IMR-90 (cell line): ENCODE measurements around the gene TENM4. TPM values are rescaled to one million over a fixed set of nuclear protein-coding genes. Genes with fewer than 3 reads are reported as not detected.

ENCODE experiments used
- ATAC-seq: fragments of 200-7000 bp; cut with Tn5 transposase; 2 replicates; pipeline ENCODE4 v1.9.1; 2020; ENCODE audit warnings: low read depth, mild to moderate bottlenecking, moderate library complexity
- BruUV-seq: library from RNA; stranded (reverse); fragments of 400-500 nt; replicated peaks from 2 replicates; lab custom pipeline; 2021; lab: Mats Ljungman, UMichigan
- CTCF ChIA-PET: fragments of 300-600 bp; formaldehyde crosslinking; extraction: SDS; loops from one replicate; lab custom pipeline; 2021; ENCODE audit warnings: antibody characterized with exemption; lab: Yijun Ruan, JAX
- POLR2A ChIA-PET: fragments of 300-600 bp; sonication (Branson Sonifier 250); formaldehyde crosslinking; loops from one replicate; lab custom pipeline; 2022; ENCODE audit warnings: antibody characterized with exemption; ENCODE audit not compliant: unreplicated experiment; lab: Charles Lee
- DNase-seq: peaks from one replicate; pipeline ENCODE4 v3.0.0; 2013
- H2AFZ ChIP-seq: replicated peaks from 2 replicates; pipeline ENCODE3; 2013; ENCODE audit warnings: low read length, mild to moderate bottlenecking; ENCODE audit not compliant: poor library complexity
- H2AK5ac ChIP-seq: 2 replicates; pipeline ENCODE4 v1.6.1; 2013; ENCODE audit warnings: low read depth, low read length, inconsistent platforms
- H2AK9ac ChIP-seq: replicated peaks from 2 replicates; pipeline ENCODE3; 2013; ENCODE audit warnings: mild to moderate bottlenecking, low read depth, low read length, moderate library complexity; ENCODE audit not compliant: poor library complexity
- H2BK120ac ChIP-seq: 2 replicates; pipeline ENCODE4 v1.6.1; 2013; ENCODE audit warnings: low read depth, low read length, inconsistent platforms
- H2BK15ac ChIP-seq: 3 replicates; pipeline ENCODE4 v1.6.1; 2013; ENCODE audit warnings: low read depth, low read length, inconsistent platforms
- H2BK20ac ChIP-seq: 2 replicates; pipeline ENCODE4 v1.6.1; 2013; ENCODE audit warnings: low read depth, mild to moderate bottlenecking, inconsistent platforms, low read length, moderate library complexity
- H2BK5ac ChIP-seq: 2 replicates; pipeline ENCODE4 v1.6.1; 2013; ENCODE audit warnings: mild to moderate bottlenecking, low read depth, low read length, inconsistent platforms; ENCODE audit not compliant: poor library complexity, severe bottlenecking
- H3K14ac ChIP-seq: replicated peaks from 2 replicates; pipeline ENCODE4 v1.6.1; 2013; ENCODE audit warnings: low read depth, low read length, inconsistent platforms
- H3K18ac ChIP-seq: 2 replicates; pipeline ENCODE4 v1.6.1; 2013; ENCODE audit warnings: low read depth, low read length, control low read depth
- H3K23ac ChIP-seq: 2 replicates; pipeline ENCODE4 v1.6.1; 2013; ENCODE audit warnings: low read depth, low read length, inconsistent platforms
- H3K27ac ChIP-seq: 2 replicates; pipeline ENCODE4 v1.5.1; 2013; ENCODE audit warnings: mild to moderate bottlenecking, control low read depth, low read length; ENCODE audit not compliant: insufficient read depth
- H3K27me3 ChIP-seq: 2 replicates; pipeline ENCODE4 v1.6.1; 2013; ENCODE audit warnings: low read length; ENCODE audit not compliant: control insufficient read depth, insufficient read depth
- H3K36me3 ChIP-seq: 2 replicates; pipeline ENCODE4 v1.6.1; 2013; ENCODE audit warnings: low read length, mixed read lengths; ENCODE audit not compliant: control insufficient read depth, insufficient read depth
- H3K4ac ChIP-seq: 2 replicates; pipeline ENCODE4 v1.6.1; 2013; ENCODE audit warnings: low read depth, low read length, inconsistent platforms
- H3K4me1 ChIP-seq: 2 replicates; pipeline ENCODE4 v1.6.1; 2013; ENCODE audit warnings: low read length, mixed read lengths; ENCODE audit not compliant: control insufficient read depth, insufficient read depth
- H3K4me2 ChIP-seq: 2 replicates; pipeline ENCODE4 v1.6.1; 2013; ENCODE audit warnings: low read depth, mild to moderate bottlenecking, control low read depth, low read length, moderate library complexity
- H3K4me3 ChIP-seq: 2 replicates; pipeline ENCODE4 v1.5.1; 2013; ENCODE audit warnings: low read depth, mild to moderate bottlenecking, control low read depth, low read length, moderate library complexity; ENCODE audit not compliant: insufficient read depth
- H3K56ac ChIP-seq: 2 replicates; pipeline ENCODE4 v1.6.1; 2013; ENCODE audit warnings: low read length, inconsistent platforms; ENCODE audit not compliant: insufficient read depth; ENCODE audit errors: extremely low read depth
- H3K79me1 ChIP-seq, 2 experiments: 2 replicates each; pipeline ENCODE4 v1.6.1; 2013; ENCODE audit warnings: low read length in 2 of 2, inconsistent platforms in 1 of 2, low read depth in 1 of 2
- H3K9ac ChIP-seq: 2 replicates; pipeline ENCODE4 v1.6.1; 2013; ENCODE audit warnings: low read depth, low read length, control low read depth
- H3K9me1 ChIP-seq: 2 replicates; pipeline ENCODE4 v1.6.1; 2013; ENCODE audit warnings: low read length, inconsistent platforms; ENCODE audit not compliant: insufficient read depth
- H3K9me3 ChIP-seq: 2 replicates; pipeline ENCODE4 v1.6.1; 2013; ENCODE audit warnings: low read length; ENCODE audit not compliant: control insufficient read depth, insufficient read depth
- H4K20me1 ChIP-seq: 2 replicates; pipeline ENCODE4 v1.6.1; 2013; ENCODE audit warnings: low read length, inconsistent platforms; ENCODE audit not compliant: insufficient read depth
- H4K5ac ChIP-seq: 2 replicates; pipeline ENCODE4 v1.6.1; 2013; ENCODE audit warnings: mild to moderate bottlenecking, low read depth, low read length, control low read depth
- H4K8ac ChIP-seq, 2 experiments: 2 replicates each; pipeline ENCODE4 v1.6.1; 2013; ENCODE audit warnings: low read depth in 2 of 2, low read length in 2 of 2, control low read depth in 1 of 2, inconsistent platforms in 1 of 2
- H4K91ac ChIP-seq: 2 replicates; pipeline ENCODE4 v1.6.1; 2013; ENCODE audit warnings: low read depth, low read length, inconsistent platforms; ENCODE audit not compliant: insufficient read depth
- BHLHE40 ChIP-seq: fragments of 150-350 bp; IDR thresholded peaks from 2 replicates; pipeline ENCODE4 v1.6.1; 2016; ENCODE audit warnings: mild to moderate bottlenecking, low read depth, low read length
- CEBPB ChIP-seq: IDR thresholded peaks from 2 replicates; pipeline ENCODE4 v1.6.1; 2012; ENCODE audit warnings: low read depth, low read length, improper control_type of control experiment
- CHD1 ChIP-seq: IDR thresholded peaks from 2 replicates; pipeline ENCODE4 v1.6.1; 2012; ENCODE audit warnings: low read depth, low read length, improper control_type of control experiment
- FOS ChIP-seq: fragments of 150-350 bp; IDR thresholded peaks from 2 replicates; pipeline ENCODE4 v1.6.1; 2016; ENCODE audit warnings: low read depth, low read length
- MAFK ChIP-seq: IDR thresholded peaks from 2 replicates; pipeline ENCODE4 v1.6.1; 2012; ENCODE audit warnings: low read depth, low read length, improper control_type of control experiment
- MAZ ChIP-seq: IDR thresholded peaks from 2 replicates; pipeline ENCODE4 v1.6.1; 2012; ENCODE audit warnings: low read depth, mild to moderate bottlenecking, low read length, improper control_type of control experiment, moderate library complexity, borderline replicate concordance
- MXI1 ChIP-seq: IDR thresholded peaks from 2 replicates; pipeline ENCODE4 v1.6.1; 2012; ENCODE audit warnings: low read depth, mild to moderate bottlenecking, low read length, moderate library complexity, borderline replicate concordance
- NFE2L2 ChIP-seq: fragments of 150-350 bp; IDR thresholded peaks from 2 replicates; pipeline ENCODE4 v1.6.1; 2016; ENCODE audit warnings: low read depth, mild to moderate bottlenecking, low read length
- POLR2A ChIP-seq: IDR thresholded peaks from 2 replicates; pipeline ENCODE4 v1.6.1; 2012; ENCODE audit warnings: mild to moderate bottlenecking, low read depth, low read length
- RAD21 ChIP-seq: IDR thresholded peaks from 2 replicates; pipeline ENCODE4 v1.6.1; 2012; ENCODE audit warnings: low read length, improper control_type of control experiment
- RCOR1 ChIP-seq: IDR thresholded peaks from 2 replicates; pipeline ENCODE4 v1.6.1; 2012; ENCODE audit warnings: mild to moderate bottlenecking, low read length, improper control_type of control experiment; ENCODE audit not compliant: insufficient replicate concordance
- RFX5 ChIP-seq: IDR thresholded peaks from 2 replicates; pipeline ENCODE4 v1.8.0; 2012; ENCODE audit warnings: low read depth, mild to moderate bottlenecking, low read length, moderate library complexity
- SMC3 ChIP-seq: fragments of 150-350 bp; IDR thresholded peaks from 2 replicates; pipeline ENCODE4 v1.6.1; 2016; ENCODE audit warnings: low read depth, mild to moderate bottlenecking, antibody characterized with exemption, low read length, moderate library complexity
- WGBS, 2 experiments: methylation state at CpG; one replicate each; pipeline versions ENCODE4 v1.1.5 to v1.1.7; 2013; ENCODE audit warnings: missing lambda C conversion rate in 2 of 2; ENCODE audit not compliant: insufficient read length in 1 of 2; ENCODE audit errors: extremely low coverage in 2 of 2; 5-methylcytosine and 5-hydroxymethylcytosine counted together
- dilution Hi-C: fragments of 300-500 bp; cut with HindIII; formaldehyde crosslinking; loops from one replicate; pipeline ENCODE4 v1.14.3; 2018; ENCODE audit warnings: low sequenced_read_pairs; ENCODE audit not compliant: unreplicated experiment
- in situ Hi-C: fragments of 300-500 bp; cut with MboI; formaldehyde crosslinking; loops from 3 replicates; pipeline ENCODE4 v1.14.3; 2019; ENCODE audit warnings: low sequenced_read_pairs, inconsistent platforms, mixed read lengths
- intact Hi-C: fragments of 100-400 bp; cut with micrococcal nuclease; formaldehyde crosslinking; loops from 2 replicates; pipeline ENCODE4 v1.10.0; 2022
- polyA plus RNA-seq, 3 experiments: library from polyadenylated mRNA; depleted of rRNA; stranded (reverse); fragments of >200 nt; gene quantifications; 2 replicates each; pipeline ENCODE4 v1.2.3, GENCODE V29; 2012; ENCODE audit warnings: low replicate concordance in 1 of 3
- total RNA-seq: library from RNA; depleted of rRNA; stranded (reverse); fragments of >200 nt; gene quantifications from 2 replicates; pipeline ENCODE4 v1.2.3, GENCODE V29; 2012
- TF ChIP-seq, protein P1 (sequence below): conservative IDR thresholded peaks from 2 replicates; pipeline ENCODE4 v1.5.1; 2012; ENCODE audit warnings: mild to moderate bottlenecking, low read depth, low read length, improper control_type of control experiment
- TF ChIP-seq, protein P2 (sequence below): fragments of 150-350 bp; IDR thresholded peaks from 2 replicates; pipeline ENCODE4 v1.6.1; 2017; ENCODE audit warnings: mild to moderate bottlenecking, antibody characterized with exemption, low read length, low read depth
- TF ChIP-seq, protein P3 (sequence below): fragments of 150-350 bp; IDR thresholded peaks from 2 replicates; pipeline ENCODE4 v1.6.1; 2016; ENCODE audit warnings: low read depth, mild to moderate bottlenecking, low read length, moderate library complexity, borderline replicate concordance

TENM4 gene
- total and polyA plus RNA-seq, 2 of the 4 experiments (the other 2 are of a cell fraction): 7.4 to 9.0 TPM

DNA sequence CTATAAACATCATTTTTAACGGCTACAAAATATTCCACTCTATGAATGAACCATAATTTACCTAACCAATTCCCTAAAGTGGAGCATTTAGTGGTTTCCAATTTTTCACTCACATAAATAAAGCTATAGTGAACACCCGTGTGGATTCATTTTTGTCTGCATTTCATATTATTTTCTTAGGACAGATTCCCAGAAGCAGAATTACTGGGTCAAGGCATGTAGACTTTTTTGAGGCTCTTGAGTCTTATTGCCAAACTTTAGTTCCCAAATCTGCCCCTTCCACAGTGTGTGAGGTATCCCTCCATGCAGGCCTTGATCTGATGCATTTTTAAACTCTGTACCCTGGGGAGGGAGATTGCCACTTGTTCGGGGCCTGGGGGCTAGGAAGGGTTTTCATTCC lies 198.2 kb downstream of the TENM4 start:
- no TSS peak for BruUV-seq
- H3K18ac ChIP-seq: peak overlapping the region; percentile 26; the same call in 1 of the 2 replicates
- H3K4me1 ChIP-seq: peaks cover 27% of the 10 kb centered on the region
- H4K5ac ChIP-seq: peak overlapping the region; percentile 15; the same call in 1 of the 2 replicates
- no peak overlapping the region for H3K23ac ChIP-seq
- H4K91ac ChIP-seq: no peak overlapping the region
- dilution Hi-C loops (no loop called here), in situ Hi-C loops (no loop called here), intact Hi-C loops (loop anchor here (10.0 kb wide), 1 partner anchor 448 kb away; no protein-coding TSS in a partner anchor)
- no peak overlapping the region for H4K8ac ChIP-seq
- no peaks in the 10 kb centered on the region for H3K36me3 ChIP-seq
- CTCF ChIA-PET: no interaction called here
- DNase-seq (no peak), ATAC-seq (no peak)
- no peak for TF ChIP-seq POLR2A
- no peak for TF ChIP-seq MXI1
- no peak for TF ChIP-seq NFE2L2
- no peak for TF ChIP-seq BHLHE40
- TF ChIP-seq RFX5: no peak
- TF ChIP-seq CHD1: no peak
- TF ChIP-seq SMC3: no peak
- TF ChIP-seq RCOR1: no peak
- TF ChIP-seq, protein P1, sequence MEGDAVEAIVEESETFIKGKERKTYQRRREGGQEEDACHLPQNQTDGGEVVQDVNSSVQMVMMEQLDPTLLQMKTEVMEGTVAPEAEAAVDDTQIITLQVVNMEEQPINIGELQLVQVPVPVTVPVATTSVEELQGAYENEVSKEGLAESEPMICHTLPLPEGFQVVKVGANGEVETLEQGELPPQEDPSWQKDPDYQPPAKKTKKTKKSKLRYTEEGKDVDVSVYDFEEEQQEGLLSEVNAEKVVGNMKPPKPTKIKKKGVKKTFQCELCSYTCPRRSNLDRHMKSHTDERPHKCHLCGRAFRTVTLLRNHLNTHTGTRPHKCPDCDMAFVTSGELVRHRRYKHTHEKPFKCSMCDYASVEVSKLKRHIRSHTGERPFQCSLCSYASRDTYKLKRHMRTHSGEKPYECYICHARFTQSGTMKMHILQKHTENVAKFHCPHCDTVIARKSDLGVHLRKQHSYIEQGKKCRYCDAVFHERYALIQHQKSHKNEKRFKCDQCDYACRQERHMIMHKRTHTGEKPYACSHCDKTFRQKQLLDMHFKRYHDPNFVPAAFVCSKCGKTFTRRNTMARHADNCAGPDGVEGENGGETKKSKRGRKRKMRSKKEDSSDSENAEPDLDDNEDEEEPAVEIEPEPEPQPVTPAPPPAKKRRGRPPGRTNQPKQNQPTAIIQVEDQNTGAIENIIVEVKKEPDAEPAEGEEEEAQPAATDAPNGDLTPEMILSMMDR: no peak
- TF ChIP-seq, protein P2, sequence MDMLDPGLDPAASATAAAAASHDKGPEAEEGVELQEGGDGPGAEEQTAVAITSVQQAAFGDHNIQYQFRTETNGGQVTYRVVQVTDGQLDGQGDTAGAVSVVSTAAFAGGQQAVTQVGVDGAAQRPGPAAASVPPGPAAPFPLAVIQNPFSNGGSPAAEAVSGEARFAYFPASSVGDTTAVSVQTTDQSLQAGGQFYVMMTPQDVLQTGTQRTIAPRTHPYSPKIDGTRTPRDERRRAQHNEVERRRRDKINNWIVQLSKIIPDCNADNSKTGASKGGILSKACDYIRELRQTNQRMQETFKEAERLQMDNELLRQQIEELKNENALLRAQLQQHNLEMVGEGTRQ: no peak
- TF ChIP-seq, protein P3, sequence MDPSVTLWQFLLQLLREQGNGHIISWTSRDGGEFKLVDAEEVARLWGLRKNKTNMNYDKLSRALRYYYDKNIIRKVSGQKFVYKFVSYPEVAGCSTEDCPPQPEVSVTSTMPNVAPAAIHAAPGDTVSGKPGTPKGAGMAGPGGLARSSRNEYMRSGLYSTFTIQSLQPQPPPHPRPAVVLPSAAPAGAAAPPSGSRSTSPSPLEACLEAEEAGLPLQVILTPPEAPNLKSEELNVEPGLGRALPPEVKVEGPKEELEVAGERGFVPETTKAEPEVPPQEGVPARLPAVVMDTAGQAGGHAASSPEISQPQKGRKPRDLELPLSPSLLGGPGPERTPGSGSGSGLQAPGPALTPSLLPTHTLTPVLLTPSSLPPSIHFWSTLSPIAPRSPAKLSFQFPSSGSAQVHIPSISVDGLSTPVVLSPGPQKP: no peak
- TF ChIP-seq MAFK: no peak
- TF ChIP-seq RAD21: no peak
- no peak for TF ChIP-seq MAZ
- no peak for TF ChIP-seq CEBPB
- no peak for TF ChIP-seq FOS
- no peak overlapping the region for H2BK15ac ChIP-seq
- H3K79me1 ChIP-seq: 0 out of 4 replicates have a peak, but pooled peaks cover 0 to 3% of the 10 kb centered on the region in 2 experiments
- H3K9me1 ChIP-seq: peaks cover 9% of the 10 kb centered on the region
- no peaks in the 10 kb centered on the region for H3K27me3 ChIP-seq
- H2BK20ac ChIP-seq: no peak overlapping the region
- H3K9me3 ChIP-seq: no peaks in the 10 kb centered on the region
- H3K4ac ChIP-seq: no peak overlapping the region
- H4K20me1 ChIP-seq: peaks cover 5% of the 10 kb centered on the region; the same call in 1 of the 2 replicates
- H3K14ac ChIP-seq: no peak overlapping the region
- no peak overlapping the region for H3K4me3 ChIP-seq
- H3K9ac ChIP-seq: no peak overlapping the region
- H2BK120ac ChIP-seq: no peak overlapping the region
- H2AK5ac ChIP-seq: no peak overlapping the region
- H3K56ac ChIP-seq: no peak overlapping the region
- no peak overlapping the region for H3K4me2 ChIP-seq
- H2AFZ ChIP-seq: no peak overlapping the region
- H2AK9ac ChIP-seq: no peak overlapping the region
- no peak overlapping the region for H3K27ac ChIP-seq
- WGBS, 2 experiments: no CpG with 5 or more reads among the region's 3 CpGs
- POLR2A ChIA-PET: no interaction called here
- H2BK5ac ChIP-seq: no peak overlapping the region
